ENCODE measurements around the gene CPNE9.

The CPNE9 gene

DNA sequence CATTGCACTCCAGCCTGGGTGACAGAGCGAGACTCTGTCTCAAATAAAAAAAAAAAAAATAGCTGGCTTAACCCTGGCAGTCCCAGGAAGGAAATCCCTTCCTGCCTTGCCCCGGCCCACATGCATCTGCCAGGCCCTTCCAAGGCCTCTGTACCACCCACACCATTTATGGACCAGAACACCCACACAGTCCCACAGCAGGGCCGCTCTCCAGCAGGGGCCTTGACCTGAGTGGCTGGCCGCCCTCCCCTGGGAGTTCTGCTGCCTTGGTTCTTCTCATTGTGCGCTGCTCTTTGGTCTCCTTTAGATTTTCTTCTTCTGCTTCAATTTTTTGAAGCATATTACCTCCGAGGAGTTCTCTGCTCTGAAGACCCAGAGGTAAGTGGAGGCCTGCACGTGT is 16.1 kb upstream of the CPNE9 start:
- DNase-seq: no peak

DNA sequence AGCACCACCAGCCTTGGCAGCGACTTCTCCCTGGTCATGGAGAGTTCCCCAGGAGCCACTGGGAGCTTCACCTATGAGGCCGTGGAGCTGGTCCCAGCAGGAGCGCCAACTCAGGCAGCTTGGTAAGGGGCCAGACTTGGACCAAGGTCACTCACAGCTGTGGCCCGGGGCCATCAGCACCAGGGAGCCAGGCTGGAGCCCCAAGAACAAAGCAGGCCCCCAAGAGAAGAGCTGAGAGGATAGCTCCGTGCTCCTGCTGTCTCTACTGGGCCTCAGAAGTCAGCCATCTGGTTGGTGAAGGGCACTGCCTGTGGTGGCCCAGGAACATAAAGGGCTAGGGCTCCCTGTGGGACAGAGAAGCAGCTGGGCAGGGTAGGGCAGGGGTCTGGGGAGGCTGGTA is 14.7 kb upstream of the CPNE9 start:
- DNase-seq: no peak

DNA sequence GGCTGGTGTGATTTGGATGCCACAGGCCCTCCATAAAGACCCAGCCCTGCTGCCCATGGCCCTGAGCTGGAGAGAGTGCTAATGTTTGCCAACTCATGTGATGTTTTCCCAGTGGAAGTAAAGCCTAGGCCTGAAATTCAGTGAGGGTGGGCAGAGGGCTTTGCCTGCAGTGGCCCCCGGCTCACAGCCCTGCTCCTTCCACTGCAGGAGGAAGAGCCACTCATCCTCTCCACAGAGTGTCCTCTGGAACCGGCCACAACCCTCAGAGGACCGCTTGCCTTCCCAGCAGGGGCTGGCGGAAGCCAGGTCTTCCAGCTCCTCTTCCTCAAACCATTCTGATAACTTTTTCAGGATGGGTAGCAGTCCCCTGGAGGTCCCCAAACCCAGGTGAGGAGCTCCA is 13.9 kb upstream of the CPNE9 start:
- DNase-seq: no peak

DNA sequence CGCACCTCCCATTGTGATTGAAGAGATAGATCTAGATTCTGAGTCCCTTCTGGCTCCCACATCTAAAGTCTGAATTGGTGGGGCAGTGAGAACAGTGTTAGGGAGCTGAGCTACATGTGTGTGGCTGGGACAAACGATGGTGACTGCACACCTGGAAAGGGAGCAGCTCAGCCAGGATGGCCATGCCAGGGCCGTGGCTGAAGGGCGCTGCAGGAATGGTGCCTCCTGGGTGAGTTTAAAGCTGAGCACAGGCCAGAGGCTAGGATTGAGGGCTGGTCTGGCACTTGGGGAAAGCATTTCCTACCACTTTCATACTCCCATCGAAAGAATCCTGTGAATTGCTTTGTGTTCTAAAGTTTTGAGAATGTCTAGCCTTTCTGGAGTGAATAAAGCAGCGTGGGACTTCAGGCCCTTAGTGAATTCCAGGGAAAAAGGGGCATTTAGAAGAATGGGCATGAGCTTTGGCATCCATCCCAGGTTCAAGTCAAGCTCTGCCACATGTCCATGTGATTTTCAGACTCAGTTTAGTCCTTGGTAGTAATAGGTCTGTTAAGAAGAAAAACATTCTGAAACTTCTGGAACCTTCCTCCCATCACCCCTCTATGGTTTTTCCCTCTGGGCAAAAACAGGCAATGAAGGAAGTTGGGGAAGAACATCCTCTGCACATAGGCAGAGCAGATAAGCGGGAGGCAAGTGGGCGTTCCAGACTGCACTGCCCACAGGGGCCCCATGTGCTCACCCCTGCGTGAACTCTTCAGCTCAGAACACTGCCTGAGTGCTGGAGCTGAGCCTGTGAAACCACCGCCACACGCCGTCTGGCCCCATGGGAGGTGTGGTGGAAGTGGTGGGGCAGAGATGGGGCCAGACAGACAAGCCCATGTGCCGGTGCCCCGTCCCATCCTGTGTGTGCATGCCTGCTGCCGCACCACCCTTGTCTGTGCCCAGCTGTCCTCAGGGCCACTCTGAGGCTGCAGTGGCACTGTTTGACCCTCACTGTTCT is 12.9 kb upstream of the CPNE9 start:
- no peak for DNase-seq

DNA sequence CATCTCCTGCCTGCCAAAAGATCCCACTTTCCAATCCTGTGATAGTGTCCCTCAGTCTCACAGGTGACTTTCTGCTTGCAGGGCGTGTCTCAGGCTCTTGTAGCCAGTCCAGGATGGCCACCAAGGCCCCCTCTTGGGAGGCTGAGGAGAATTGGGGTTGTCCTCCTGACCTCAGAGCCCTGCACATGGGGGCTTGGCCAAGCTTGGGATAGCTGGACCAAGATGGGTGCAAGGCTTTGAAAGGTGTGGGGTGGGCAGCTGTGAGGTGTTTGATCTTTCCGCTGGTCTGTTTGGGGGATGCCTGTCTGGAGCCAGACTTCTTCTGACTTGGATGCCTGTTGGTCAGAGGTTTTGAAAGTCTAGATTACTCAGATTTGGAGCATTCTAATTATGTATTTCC is 12.0 kb upstream of the CPNE9 start:
- no peak for DNase-seq

DNA sequence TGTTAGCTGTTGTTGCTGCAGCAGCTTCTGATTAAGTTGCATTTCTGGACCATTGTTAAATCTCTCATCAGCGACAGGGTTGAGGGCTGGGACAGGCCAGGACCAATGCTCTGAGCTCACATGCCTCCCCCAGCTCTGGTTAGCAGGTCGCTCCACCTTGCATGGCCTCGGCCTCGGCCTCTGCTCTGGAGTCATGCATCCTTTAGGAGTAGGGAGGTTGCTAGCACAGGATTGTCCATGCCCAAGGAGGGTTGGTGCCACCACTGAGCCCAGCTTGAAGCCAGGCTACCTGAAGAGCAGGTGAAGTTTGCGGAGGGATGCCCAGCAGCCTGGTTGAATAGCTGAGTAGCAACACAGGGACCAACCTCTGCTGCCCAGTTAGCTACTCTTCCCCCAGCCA is 11.2 kb upstream of the CPNE9 start:
- DNase-seq: no peak

DNA sequence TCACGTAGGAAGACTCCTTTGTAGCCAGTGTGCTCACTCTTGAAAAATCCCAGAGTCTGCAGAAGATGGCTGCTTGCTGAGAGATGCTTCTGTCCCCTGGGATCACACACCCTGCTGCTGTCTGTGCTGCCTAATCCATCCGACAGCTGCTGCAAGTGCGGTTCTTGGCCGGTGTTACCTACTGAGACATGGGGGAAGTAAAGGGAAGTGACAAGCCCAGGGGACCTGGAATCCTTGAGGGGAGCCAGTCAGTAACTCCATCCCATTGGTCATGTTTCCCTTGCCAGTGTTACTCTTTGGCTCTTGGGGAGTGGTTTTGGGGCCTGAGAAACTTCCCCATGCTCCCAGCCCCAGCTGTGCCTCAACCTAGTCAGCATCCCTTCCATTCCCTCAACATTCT is 8.3 kb upstream of the CPNE9 start:
- no peak for DNase-seq

DNA sequence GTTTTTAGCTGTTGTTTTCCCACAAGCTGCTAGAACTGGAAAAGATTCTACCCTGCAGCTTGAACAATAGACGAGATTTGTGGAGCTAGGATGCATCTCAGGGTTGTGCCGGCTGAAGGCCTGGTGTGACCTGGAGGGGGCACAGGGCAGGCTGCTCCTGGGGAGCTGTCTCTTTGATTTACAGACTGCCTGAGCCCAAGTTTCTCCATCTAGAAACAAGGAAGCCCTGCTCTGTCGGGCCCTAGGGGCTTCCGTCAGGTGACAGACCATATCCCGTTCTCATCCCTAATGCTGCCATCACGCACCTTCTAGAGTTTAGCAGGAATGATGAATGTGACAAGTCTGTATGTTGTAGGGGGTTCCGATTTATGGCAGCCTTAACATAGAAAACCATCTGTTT is 7.9 kb upstream of the CPNE9 start:
- no peak for DNase-seq

DNA sequence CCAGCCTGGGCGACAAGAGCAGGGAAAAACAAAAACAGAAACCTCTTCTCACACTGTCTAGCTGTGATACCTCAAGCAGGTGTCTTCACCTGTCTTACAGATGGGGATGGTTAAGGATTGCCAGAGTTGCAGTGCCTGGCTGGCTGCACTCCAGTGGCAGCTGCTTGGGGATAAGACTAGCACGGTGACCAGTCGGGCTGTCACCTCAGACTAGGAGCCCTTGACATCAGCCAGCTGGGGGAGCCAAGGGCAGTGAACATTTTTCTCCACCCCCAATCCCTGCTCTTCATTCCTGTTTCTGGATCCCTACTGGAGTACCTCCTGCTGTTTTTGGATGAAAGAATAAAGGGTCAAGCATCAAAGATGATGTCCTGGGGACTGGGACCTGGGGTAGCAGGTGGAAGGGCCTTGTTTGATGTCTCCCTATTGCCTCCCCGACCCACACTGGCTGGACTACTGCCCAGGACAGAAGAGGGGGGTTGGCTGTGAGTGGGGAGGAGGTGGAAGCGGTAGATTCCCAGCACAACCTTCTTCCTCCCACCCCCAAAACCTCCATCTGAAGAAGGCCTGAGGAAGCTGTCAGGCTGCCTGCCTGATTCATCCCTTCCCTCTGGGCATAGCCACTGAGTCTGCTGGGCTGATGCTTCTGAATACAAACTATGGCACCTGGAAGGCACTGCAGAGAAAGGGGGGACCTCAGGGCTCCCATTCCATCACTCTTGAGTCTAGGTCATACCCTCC is 7.0 kb upstream of the CPNE9 start:
- DNase-seq: no peak

DNA sequence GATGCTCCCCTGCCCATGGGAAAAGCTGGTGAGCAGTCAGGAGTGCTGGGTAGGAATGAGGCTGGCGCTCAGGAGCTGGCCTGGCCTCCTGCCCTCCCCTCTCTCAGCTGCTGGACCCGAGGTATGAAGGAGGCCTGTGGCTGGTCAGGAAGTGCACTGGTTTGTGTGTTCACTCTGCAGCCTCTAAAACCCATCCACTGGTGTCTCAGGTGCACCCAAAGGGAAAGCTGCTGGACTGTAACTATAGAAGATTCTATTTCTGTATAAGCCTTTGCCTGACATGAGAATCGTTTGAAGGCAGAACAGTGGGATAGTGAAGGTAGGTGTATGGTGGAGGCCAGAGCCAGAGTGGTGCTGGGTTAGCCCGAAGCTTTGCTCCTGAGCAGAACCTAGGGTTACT is 5.7 kb upstream of the CPNE9 start:
- DNase-seq: no peak

DNA sequence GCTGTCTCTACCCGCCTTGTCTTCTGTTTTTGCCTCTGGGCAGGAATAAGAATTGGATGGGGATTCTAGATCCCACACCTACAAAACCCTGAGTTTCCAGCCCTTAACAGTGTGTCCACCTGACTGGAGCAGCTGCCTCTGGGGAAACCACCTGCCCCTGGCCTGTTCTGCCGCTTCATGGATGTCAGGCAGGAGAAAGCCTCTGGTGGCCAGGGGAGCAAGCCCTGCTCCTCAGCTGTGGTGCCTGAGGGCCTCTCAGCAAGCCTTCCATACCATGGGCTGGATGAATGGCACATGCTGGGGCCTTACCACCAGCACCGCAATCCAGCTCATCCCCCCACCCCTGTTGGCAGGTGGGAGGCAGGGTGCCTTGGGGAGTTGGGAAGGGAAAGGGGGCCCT is 5.3 kb upstream of the CPNE9 start:
- no peak for DNase-seq

DNA sequence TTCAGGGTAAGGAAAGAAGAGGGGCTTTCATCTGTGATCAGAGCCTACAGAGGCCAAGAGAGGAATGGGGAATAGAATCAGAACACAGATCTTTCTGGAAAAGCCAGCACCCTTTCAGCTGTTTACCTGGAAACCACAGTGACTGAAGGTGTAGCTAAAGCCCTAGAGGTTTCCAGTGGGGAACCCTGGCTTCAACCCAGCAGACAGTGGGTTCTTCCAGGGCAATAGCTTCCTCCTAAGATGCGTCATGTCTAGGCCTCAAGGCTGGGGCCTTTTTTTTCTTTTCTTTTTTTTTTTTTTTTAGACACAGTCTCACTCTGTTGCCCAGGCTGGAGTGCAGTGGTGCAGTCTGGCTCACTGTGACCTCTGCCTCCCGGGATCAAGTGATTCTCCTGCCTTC is 3.1 kb upstream of the CPNE9 start:
- DNase-seq: no peak

DNA sequence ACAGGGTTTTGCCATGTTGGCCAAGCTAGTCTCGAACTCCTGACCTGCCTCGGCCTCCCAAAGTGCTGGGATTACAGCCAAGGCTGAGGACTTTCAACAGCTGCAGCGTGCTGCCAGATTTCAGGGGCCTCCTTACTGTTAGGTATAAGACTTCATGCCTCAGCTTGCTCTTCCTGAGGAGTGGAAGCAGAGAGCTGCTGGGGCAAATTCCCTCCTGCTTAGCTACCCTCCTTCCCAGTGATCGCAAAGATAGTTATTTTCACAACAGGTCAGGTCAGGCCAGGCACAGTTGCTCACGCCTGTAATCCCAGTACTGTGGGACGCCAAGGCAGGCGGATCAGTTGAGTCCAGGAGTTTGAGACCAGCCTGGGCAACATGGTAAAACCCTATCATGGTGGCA is 2.6 kb upstream of the CPNE9 start:
- no peak for DNase-seq

DNA sequence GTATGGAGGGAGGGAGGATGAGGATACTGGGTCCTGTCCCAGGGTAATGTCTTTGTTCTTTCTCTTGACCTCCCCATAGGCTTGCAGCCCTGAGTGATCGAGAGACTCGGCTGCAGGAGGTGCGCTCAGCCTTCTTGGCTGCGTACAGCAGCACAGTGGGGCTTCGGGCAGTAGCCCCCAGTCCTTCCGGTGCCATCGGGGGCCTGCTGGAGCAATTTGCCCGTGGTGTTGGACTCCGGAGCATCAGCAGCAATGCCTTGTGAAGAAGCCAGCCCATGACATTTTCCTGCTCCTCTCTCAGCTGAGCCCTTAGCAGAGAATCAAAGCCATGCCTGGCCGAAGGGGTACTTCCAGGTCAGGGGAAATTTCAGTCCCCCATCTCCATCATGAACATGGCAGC is 1.9 kb upstream of the CPNE9 start:
- DNase-seq: no peak

DNA sequence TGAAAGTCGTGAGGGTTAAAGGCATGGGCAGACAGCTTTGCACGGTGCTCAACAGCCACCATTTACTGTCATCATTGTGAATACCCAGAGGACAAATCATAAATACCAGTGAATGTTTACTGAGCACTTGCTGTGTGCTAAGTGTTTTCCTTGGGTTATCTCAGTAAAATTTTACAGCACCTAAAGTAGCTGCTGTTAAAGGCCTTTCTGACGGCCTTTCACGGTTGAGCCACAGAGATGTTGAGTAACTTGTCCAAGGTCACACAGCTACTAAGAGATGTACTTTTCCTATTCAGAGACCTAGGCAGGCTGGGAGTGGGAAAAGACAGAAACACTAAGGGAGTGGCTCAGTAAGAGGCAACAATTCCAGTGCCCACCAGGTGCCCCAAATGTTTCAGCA is 393 bp upstream of the CPNE9 start:
- no peak for DNase-seq

DNA sequence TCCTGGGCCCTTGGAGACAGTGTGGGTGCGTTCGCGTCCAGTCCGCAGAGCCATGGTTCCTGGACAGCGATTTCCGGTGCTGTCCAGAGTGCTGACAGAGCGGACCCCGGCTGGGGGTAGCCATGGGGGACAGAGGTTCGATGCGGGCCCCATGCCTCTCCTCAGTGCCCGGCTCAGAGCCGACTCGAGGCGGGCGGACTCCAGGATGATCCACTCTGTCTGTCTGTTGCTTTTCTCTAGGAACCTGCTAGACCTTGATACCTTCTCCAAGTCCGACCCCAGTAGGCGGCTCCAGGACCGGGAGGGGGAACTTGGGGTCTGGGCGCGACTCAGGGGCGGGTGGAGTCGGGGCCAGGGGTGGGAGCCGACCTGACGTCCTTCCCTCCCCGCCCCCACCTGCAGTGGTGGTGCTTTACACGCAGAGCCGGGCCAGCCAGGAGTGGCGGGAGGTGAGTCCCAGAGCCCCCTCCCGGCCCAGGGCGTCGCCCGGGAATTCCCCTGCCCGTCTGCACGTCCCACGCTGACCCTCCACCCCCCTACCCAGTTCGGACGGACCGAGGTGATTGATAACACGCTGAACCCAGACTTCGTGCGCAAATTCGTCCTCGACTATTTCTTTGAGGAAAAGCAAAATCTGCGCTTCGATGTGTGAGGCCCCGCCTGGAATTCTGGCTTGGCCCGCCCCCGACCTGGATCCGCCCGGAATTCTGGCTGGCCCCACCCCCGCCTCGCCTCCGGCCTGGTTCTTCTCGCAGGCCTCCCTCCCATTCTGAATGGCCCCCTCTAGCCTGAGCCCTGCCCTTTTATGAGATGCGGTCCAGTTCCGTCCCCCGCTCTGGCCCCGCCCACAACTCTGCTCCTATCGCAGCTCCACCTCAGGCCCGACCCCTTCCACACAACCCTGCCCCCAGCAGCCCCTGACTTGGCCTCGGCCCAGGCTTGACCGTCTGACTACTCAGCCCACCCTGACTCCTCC is 1.0 kb downstream of the CPNE9 start:
- no peak for DNase-seq

DNA sequence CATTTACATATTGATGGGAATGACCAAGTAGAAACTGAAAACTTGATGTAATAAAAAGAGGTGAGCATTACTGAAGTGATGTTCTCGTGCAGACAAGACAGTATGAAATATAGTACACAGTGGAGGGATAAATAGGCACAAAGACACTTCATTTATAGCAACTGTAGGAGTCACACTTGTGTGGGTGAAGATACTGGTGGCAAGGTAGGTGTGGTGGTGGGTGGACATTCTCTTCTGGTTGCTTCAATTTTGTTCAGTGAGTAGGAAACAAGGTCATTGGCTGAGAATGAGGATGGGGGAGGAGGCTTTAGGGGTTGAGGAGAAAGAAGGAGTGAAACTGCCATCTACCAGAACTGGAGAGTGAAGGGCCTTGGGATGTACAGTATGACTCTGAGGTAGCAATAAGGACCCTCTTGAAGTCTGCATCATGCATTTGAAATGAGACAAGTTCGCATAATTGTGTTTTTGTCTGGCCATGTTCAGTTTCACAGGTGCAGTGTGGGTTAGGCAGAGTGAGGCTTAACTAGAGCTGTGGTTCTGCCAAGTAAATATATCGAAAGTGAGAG is 6.6 kb downstream of the CPNE9 start:
- DNase-seq: no peak

DNA sequence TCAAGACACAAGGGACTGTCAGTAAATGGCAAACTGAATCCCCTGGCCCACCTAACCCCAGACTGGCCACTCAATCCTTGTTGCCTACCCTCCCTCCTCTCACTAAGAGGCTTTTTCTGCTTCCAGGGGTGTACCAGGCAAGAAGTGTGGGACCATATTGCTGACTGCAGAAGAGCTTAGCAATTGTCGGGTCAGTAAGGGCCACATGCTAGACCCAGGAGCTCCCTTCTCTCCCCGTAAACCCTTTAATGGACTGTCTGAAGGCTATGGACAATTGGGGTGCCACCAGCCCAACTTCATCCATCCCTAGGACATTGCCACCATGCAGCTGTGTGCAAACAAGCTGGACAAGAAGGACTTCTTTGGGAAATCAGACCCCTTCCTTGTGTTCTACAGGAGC is 8.8 kb downstream of the CPNE9 start:
- no peak for DNase-seq

DNA sequence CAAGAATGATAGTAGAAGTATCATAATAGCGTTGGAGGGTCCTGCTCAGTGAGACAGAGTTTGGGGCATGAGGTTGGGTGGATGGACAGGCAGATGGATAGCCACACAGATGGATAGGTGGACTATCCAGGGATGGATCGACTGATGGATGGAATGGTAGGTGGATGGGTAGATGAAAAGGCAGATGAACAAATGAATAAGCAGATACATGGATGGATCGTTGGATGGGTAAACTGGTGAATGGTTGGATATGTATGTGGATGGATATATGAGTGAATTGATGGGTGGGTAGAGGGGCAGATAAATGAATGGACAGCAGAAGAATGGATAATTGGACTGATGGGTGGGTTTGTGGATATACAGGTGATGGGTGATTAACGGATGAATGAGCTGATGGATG is 9.5 kb downstream of the CPNE9 start:
- DNase-seq: no peak

DNA sequence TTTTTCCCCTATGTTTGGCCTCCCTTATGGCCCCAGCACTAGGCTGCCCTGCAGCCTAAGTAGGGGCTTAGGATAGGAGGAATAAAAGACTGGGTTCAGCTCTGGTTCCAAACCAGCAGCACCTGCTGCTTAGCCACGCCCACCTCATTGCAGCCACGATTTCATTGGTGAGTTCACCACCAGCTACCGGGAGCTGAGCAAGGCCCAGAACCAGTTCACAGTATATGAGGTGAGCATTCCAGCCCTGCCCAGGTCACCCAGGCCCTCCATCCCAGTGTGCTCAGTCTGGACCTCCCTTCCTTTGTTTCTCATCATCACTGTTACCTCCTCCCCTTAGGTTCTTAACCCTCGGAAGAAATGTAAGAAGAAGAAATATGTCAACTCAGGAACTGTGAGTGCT is 11.5 kb downstream of the CPNE9 start:
- DNase-seq: no peak

DNA sequence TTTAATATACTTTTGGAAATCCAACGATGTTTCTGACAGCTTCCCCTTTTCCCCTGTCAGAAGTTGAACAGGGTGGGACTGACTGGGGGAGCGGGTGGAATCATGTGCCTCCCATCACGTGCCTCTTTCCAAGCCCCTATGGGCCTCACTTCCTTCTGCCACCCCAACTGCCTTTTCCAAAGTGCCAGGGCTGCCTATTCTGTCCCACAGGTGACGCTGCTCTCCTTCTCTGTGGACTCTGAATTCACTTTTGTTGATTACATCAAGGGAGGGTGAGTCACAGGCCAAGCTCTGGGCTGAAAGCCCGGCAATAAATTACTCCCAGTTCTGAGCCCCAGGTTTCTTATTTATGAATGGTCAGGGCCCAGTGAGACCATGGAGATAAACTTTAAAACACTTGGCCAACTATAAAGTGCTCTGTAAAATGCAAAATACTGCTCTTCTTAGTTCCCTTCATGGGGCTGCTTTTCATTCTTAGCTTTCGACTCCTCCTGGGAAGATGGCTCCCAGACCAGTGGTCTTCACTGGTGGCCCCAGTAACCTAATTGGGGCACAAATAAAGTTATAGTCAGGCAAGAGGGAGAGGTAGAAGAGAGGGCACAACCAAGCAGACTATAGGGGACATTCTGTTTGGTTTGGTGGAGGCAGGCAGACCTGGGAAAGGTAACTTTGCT is 12.3 kb downstream of the CPNE9 start:
- DNase-seq: peak; percentile 54

Measured in stimulated activated CD4-positive, alpha-beta T cell treated with anti-CD3 and anti-CD28 coated beads, Interleukin-1b, Interleukin-23, amount 100 ng/mL, for 48 hours (primary cell).